Kidney (tissue), 14 donors: ENCODE results near the gene ABCB10. TPM values are rescaled to one million over a fixed set of nuclear protein-coding genes. Genes with fewer than 3 reads are reported as not detected.

ENCODE experiments used
- DNase-seq, 5 donors: peaks; one replicate each; pipeline ENCODE4 v3.0.0-alpha.2; 2013 to 2020
- FAIRE-seq: peaks from 2 replicates; lab custom pipeline; 2012; peaks lifted over from hg19 to GRCh38; lab: Jason Lieb, UNC
- H3K27ac ChIP-seq, 2 donors: one replicate each; pipeline ENCODE4 v1.7.0; 2013; ENCODE audit warnings: low read depth in 2 of 2, low read length in 2 of 2, inconsistent platforms in 1 of 2
- H3K27me3 ChIP-seq: one replicate; pipeline ENCODE4 v1.7.1; 2013; ENCODE audit warnings: low read length, inconsistent platforms; ENCODE audit not compliant: control insufficient read depth, insufficient read depth
- H3K36me3 ChIP-seq, 3 donors: one replicate each; pipeline versions ENCODE4 v1.7.0 to v1.7.1; 2013; ENCODE audit warnings: low read length in 3 of 3, control low read depth in 1 of 3, inconsistent platforms in 1 of 3; ENCODE audit not compliant: insufficient read depth in 3 of 3, control insufficient read depth in 2 of 3
- H3K4me1 ChIP-seq, 3 donors: one replicate each; pipeline versions ENCODE4 v1.7.0 to v1.7.1; 2013; ENCODE audit warnings: low read length in 3 of 3, inconsistent platforms in 1 of 3, low read depth in 1 of 3; ENCODE audit not compliant: control insufficient read depth in 2 of 3, insufficient read depth in 2 of 3
- H3K4me3 ChIP-seq, 3 donors: one replicate each; pipeline versions ENCODE4 v1.7.0 to v1.8.1; 2013; ENCODE audit warnings: low read length in 3 of 3, control low read depth in 1 of 3, inconsistent platforms in 1 of 3
- H3K9ac ChIP-seq, 3 donors: one replicate each; pipeline versions ENCODE4 v1.7.0 to v1.7.1; 2013; ENCODE audit warnings: low read length in 3 of 3, control low read depth in 1 of 3, inconsistent platforms in 1 of 3
- H3K9me3 ChIP-seq, 3 donors: one replicate each; pipeline versions ENCODE4 v1.7.0 to v1.7.1; 2013; ENCODE audit warnings: low read length in 3 of 3, control low read depth in 1 of 3, inconsistent platforms in 1 of 3; ENCODE audit not compliant: control insufficient read depth in 2 of 3, insufficient read depth in 1 of 3
- intact Hi-C: fragments of 100-400 bp; cut with DNase I; formaldehyde crosslinking; loops from one replicate; pipeline ENCODE4 v1.11.1; 2022
- polyA plus RNA-seq: library from polyadenylated mRNA; stranded (reverse); fragments of 350-450 nt; fragmentation: Illumina TruSeq; extraction: RNeasy Lipid Tissue Mini Kit (QIAGEN cat#74804); gene quantifications from one replicate; pipeline ENCODE4 v1.2.3, GENCODE V29; 2014; ENCODE audit warnings: low read depth, low replicate concordance; ENCODE audit not compliant: insufficient read depth
- total RNA-seq: library from RNA; stranded (reverse); fragmentation: NEBNext Ultra II Directional; extraction: Animal tissue kit (Norgen Biotek cat#: 25700); gene quantifications from one replicate; pipeline ENCODE4 v1.2.1, GENCODE V29; 2021
- TF ChIP-seq, protein P1 (sequence below): IDR thresholded peaks from 3 replicates; pipeline ENCODE4 v1.5.1; 2012; ENCODE audit warnings: mild to moderate bottlenecking, moderate library complexity, borderline replicate concordance; ENCODE audit not compliant: insufficient read depth; ENCODE audit errors: extremely low read depth
- donor health status: control.
- donor health status: control.
- donor health status: control.
- donor health status: control.
- donor health status: control.
- donor health status: DM: yes; HTN: yes; CAD: no.
- donor health status: Normal renal cell carcinoma (clear cell type).

The ABCB10 gene
- total and polyA plus RNA-seq, 2 donors from 2014 or later = 4.5 to 15.4 TPM

- FAIRE-seq (no peak), DNase-seq (no peak)
- no peaks in the 10 kb centered on the region for H3K27me3 ChIP-seq
- intact Hi-C loops = no loop called here
- no peaks in the 10 kb centered on the region for H3K9me3 ChIP-seq
- H3K4me3 ChIP-seq = no peak overlapping the region
- no peaks in the 10 kb centered on the region for H3K4me1 ChIP-seq
- H3K9ac ChIP-seq = no peak overlapping the region
- H3K27ac ChIP-seq = no peak overlapping the region
- TF ChIP-seq, protein P1, sequence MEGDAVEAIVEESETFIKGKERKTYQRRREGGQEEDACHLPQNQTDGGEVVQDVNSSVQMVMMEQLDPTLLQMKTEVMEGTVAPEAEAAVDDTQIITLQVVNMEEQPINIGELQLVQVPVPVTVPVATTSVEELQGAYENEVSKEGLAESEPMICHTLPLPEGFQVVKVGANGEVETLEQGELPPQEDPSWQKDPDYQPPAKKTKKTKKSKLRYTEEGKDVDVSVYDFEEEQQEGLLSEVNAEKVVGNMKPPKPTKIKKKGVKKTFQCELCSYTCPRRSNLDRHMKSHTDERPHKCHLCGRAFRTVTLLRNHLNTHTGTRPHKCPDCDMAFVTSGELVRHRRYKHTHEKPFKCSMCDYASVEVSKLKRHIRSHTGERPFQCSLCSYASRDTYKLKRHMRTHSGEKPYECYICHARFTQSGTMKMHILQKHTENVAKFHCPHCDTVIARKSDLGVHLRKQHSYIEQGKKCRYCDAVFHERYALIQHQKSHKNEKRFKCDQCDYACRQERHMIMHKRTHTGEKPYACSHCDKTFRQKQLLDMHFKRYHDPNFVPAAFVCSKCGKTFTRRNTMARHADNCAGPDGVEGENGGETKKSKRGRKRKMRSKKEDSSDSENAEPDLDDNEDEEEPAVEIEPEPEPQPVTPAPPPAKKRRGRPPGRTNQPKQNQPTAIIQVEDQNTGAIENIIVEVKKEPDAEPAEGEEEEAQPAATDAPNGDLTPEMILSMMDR = no peak
- H3K36me3 ChIP-seq = peaks cover 2 to 35% (median 18%) of the 10 kb centered on the region in 3 donors
Measured at GRCh38 chr1:229538945-229539344, 19.6 kb downstream of the ABCB10 start.

DNA sequence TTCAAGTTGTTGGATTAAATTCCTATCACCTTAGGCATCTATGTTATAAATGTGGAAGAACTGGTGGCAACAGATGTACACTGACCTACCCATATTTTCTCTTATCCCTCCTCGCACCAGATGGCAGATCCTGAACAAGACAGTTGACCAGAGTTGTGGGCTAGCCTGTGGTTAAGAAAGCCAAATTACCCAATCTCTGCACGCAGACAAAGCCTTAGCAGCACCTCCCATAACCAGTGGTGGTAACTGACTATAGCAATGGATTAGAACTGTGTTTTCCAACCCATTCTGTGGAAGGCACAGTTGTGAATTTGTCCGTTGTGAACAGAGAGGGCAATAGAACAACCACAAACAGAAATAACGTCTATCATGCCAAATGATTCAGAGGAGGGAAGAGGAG, 20.6 kb downstream of the ABCB10 start:
- TF ChIP-seq, protein P1 = no peak
- Histone ChIP-seq H3K9ac (no peak overlapping the region), H3K4me1 (no peaks in the 10 kb centered on the region), H3K9me3 (no peaks in the 10 kb centered on the region), H3K36me3 (peaks cover 2 to 35% (median 18%) of the 10 kb centered on the region in 3 donors), H3K4me3 (no peak overlapping the region), H3K27ac (no peak overlapping the region), H3K27me3 (no peaks in the 10 kb centered on the region)
- intact Hi-C loops = no loop called here
- no peak for FAIRE-seq
- no peak for DNase-seq

- FAIRE-seq (no peak), DNase-seq (no peak)
- Histone ChIP-seq H3K4me3 (no peak overlapping the region), H3K36me3 (peaks cover 2 to 29% (median 15%) of the 10 kb centered on the region in 3 donors), H3K27ac (no peak overlapping the region), H3K27me3 (no peaks in the 10 kb centered on the region), H3K9me3 (no peaks in the 10 kb centered on the region), H3K9ac (no peak overlapping the region), H3K4me1 (no peaks in the 10 kb centered on the region)
- intact Hi-C loops = no loop called here
- TF ChIP-seq, protein P1 = no peak
Measured at GRCh38 chr1:229536982-229537381, 21.5 kb downstream of the ABCB10 start.

DNA sequence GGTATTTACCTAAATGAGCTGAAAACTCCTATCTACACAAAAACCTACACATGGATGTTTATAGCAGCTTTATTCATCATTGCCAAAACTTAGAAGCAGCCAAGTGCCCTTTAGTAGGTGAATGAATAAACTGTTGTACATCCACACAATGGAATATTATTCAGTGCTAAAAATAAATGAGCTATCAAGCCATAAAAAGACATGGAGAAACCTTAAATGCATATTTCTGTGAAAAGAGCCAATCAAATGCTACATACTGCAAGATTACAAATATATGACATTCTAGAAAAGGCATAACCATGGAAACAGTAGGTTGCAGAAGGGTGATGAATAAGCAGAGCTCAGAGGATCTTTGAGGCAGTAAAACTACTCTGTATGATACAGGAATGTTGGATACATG, 23.3 kb downstream of the ABCB10 start:
- no peak overlapping the region for H3K4me3 ChIP-seq
- TF ChIP-seq, protein P1 = no peak
- intact Hi-C loops = no loop called here
- peaks cover 2 to 30% (median 11%) of the 10 kb centered on the region in 3 donors for H3K36me3 ChIP-seq
- H3K9me3 ChIP-seq = no peaks in the 10 kb centered on the region
- DNase-seq = no peak
- no peak overlapping the region for H3K27ac ChIP-seq
- no peak for FAIRE-seq
- no peak overlapping the region for H3K9ac ChIP-seq
- no peaks in the 10 kb centered on the region for H3K27me3 ChIP-seq
- no peaks in the 10 kb centered on the region for H3K4me1 ChIP-seq
